Ovary (tissue), 9 donors: ENCODE results near the gene SLC4A2. TPM values are rescaled to one million over a fixed set of nuclear protein-coding genes. Genes with fewer than 3 reads are reported as not detected.

Experiments
- DNase-seq, 5 donors: peaks; one replicate each; pipeline ENCODE4 v3.0.0-alpha.2; 2019 to 2020
- H3K27ac ChIP-seq, 2 donors: fragments of 200-600 bp; one replicate each; pipeline versions ENCODE4 v1.5.1 to v1.8.0; 2019 to 2022
- H3K27me3 ChIP-seq: fragments of 200-600 bp; one replicate; pipeline ENCODE4 v1.8.0; 2022
- H3K36me3 ChIP-seq: fragments of 200-600 bp; sonication (generic); one replicate; pipeline ENCODE4 v1.5.1; 2019
- H3K4me1 ChIP-seq: one replicate; pipeline ENCODE4 v1.8.1; 2013; ENCODE audit warnings: mild to moderate bottlenecking, moderate library complexity; ENCODE audit not compliant: insufficient read depth
- H3K4me3 ChIP-seq: fragments of 200-600 bp; sonication (generic); one replicate; pipeline ENCODE4 v1.5.1; 2017
- H3K9me3 ChIP-seq, 2 donors: fragments of 200-600 bp in 1 of 2; sonication (generic) in 1 of 2; one replicate each; pipeline versions ENCODE4 v1.5.1 to v1.8.1; 2013 to 2019; ENCODE audit warnings: mild to moderate bottlenecking in 1 of 2, moderate library complexity in 1 of 2
- CTCF ChIP-seq, 3 donors: fragments of 450-650 bp in 2 of 3; fragments of 200-600 bp in 1 of 3; IDR thresholded peaks; one replicate each; pipeline versions ENCODE4 v1.5.1 to v1.8.0; 2016 to 2022; ENCODE audit warnings: antibody characterized with exemption in 3 of 3, mild to moderate bottlenecking in 1 of 3
- EP300 ChIP-seq: sonication (generic); formaldehyde crosslinking; IDR thresholded peaks from one replicate; pipeline ENCODE4 v1.6.1; 2017; ENCODE audit warnings: antibody characterized with exemption
- POLR2A ChIP-seq: fragments of 450-650 bp; IDR thresholded peaks from one replicate; pipeline ENCODE4 v1.6.1; 2017; ENCODE audit warnings: antibody characterized with exemption, mild to moderate bottlenecking, moderate library complexity
- WGBS, 3 donors: extraction: QIAGEN DNeasy Blood & Tissue Kit in 1 of 3; methylation state at CpG; one replicate each; pipeline versions ENCODE4 v1.1.5 to v1.1.7; 2013 to 2017; 5-methylcytosine and 5-hydroxymethylcytosine counted together
- intact Hi-C, 4 donors: fragments of 100-400 bp; cut with DNase I; formaldehyde crosslinking; loops; one replicate each; pipeline versions ENCODE4 v1.11.0 to v1.15.1; 2022 to 2023
- polyA plus RNA-seq, 2 donors: library from polyadenylated mRNA; stranded (reverse); fragments of 200-250 nt in 1 of 2; fragments of 350-450 nt in 1 of 2; fragmentation: Illumina TruSeq in 1 of 2; extraction: RNeasy Lipid Tissue Mini Kit (QIAGEN cat#74804) in 1 of 2; gene quantifications; one replicate each; pipeline ENCODE4 v1.2.3, GENCODE V29; 2013 to 2014
- total RNA-seq, 7 donors: library from RNA; depleted of rRNA in 2 of 7; stranded (reverse); fragments of >200 nt in 2 of 7; fragmentation: NEBNext Ultra II Directional in 3 of 7; extraction: Animal tissue kit (Norgen Biotek cat#: 25700) in 3 of 7; gene quantifications; one replicate each; pipeline versions ENCODE4 v1.1.0 to v1.2.4, GENCODE V29; 2016 to 2023
- donor health status: DM: no; HTN: no; CAD: no; lungs with moderate emphysema.
- donor health status: DM: no; HTN: no; CAD: no.
- donor health status: Bipolar disorder and iron deficiency.
- donor health status: DM: yes; HTN: yes; CAD: no.
- donor health status: DM: no; HTN: no; CAD: no.
- donor health status: DM: yes; HTN: yes; CAD: no.

Gene SLC4A2
- total and polyA plus RNA-seq, 9 donors: 10.5 to 127 (median 94.3) TPM

DNA sequence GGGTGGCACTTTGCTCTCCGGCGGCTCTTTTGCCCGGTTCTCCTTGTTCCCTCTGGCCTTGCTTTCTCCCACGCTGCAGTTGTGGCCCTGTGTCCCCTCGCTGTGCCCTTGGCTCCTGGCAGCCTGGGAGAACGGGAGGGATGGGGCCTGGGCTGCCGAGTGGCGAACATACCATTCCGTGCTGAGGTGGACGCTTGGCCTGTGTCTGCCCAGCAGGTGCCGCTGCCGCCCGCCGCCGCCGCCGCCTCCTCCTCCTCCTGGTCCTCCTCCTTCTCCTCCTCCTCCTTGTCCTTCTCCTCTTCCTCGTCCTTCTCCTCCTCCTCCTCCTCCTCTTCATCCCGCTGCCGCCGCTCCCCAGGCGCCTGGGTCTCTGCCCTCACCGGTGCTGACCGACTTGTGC is 62.9 kb downstream of the SLC4A2 start:
- WGBS, 3 donors: 78 to 83% (median 78%) methylated on average over 24 of the region's 24 CpGs
- Histone ChIP-seq H3K36me3 (no peaks in the 10 kb centered on the region), H3K27me3 (no peaks in the 10 kb centered on the region), H3K4me1 (peaks cover 8% of the 10 kb centered on the region), H3K4me3 (no peak overlapping the region), H3K9me3 (no peaks in the 10 kb centered on the region), H3K27ac (no peak overlapping the region)
- intact Hi-C loops: loop anchor here in 2 of 4 donors (1.0 to 5.0 kb wide), 2 partner anchors 180 to 181 kb away; no protein-coding TSS in a partner anchor
- TF ChIP-seq CTCF (IDR thresholded peaks at IDR 0.05): no peak
- TF ChIP-seq EP300: no peak
- no peak for TF ChIP-seq POLR2A
- no peak for DNase-seq

- no peaks in the 10 kb centered on the region for H3K9me3 ChIP-seq
- no peak overlapping the region for H3K27ac ChIP-seq
- 86 to 89% (median 87%) methylated on average over 29 of the region's 29 CpGs for whole genome bisulfite sequencing, 3 donors
- H3K4me3 ChIP-seq: no peak overlapping the region
- H3K27me3 ChIP-seq: no peaks in the 10 kb centered on the region
- TF ChIP-seq EP300 (no peak), CTCF (IDR thresholded peaks at IDR 0.05) (no peak), POLR2A (no peak)
- intact Hi-C loops: loop anchor here in 2 of 4 donors (1.0 to 5.0 kb wide), 2 partner anchors 180 to 181 kb away; no protein-coding TSS in a partner anchor
- H3K36me3 ChIP-seq: no peaks in the 10 kb centered on the region
- DNase-seq: no peak
- peaks cover 8% of the 10 kb centered on the region for H3K4me1 ChIP-seq
Observed at GRCh38 chr7:151122796-151123157, 63.4 kb downstream of the SLC4A2 start.

DNA sequence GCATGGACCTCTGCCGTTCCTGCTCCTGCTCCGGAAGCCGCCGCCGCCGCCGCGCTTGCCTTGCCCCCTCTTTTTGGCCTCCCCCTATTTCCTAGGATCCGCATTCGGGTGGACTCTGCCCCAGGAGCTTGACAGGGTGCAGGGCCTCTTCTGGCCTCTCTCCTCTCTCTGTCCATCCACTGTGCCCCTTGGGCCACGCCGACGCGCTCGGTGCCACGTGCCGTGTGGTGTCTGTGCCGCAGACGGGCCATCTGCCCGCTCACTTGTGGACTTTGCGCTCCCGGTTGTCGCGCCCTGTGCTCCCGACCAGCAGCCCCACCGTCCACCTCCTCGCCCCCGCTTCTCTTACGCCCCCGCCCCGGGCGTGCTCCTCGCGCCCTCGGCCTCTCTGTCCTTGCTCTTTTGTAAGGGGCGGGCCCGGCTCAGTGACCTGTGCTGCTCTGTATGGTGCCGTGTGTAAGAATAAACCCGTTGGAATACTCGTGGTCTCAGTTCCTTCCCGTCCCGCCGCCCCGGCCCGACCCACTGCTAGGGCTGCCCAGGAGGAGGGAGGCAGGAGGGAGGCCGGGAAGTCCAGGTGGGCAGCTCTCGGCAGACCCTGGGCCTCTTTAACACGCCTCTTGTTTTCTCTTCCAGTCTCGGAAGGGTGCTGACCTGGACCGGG is 63.9 kb downstream of the SLC4A2 start:
- Histone ChIP-seq H3K9me3 (no peaks in the 10 kb centered on the region), H3K4me3 (no peak overlapping the region), H3K27me3 (no peaks in the 10 kb centered on the region), H3K36me3 (no peaks in the 10 kb centered on the region), H3K27ac (no peak overlapping the region), H3K4me1 (peaks cover 8% of the 10 kb centered on the region)
- no peak for DNase-seq
- 85 to 88% (median 86%) methylated on average over 50 of the region's 50 CpGs for WGBS, 3 donors
- no peak for TF ChIP-seq POLR2A
- TF ChIP-seq EP300: no peak
- TF ChIP-seq CTCF (IDR thresholded peaks at IDR 0.05): no peak
- intact Hi-C loops: loop anchor here in 1 of 4 donors (5.0 kb wide), 1 partner anchor 179 kb away; no protein-coding TSS in a partner anchor

- TF ChIP-seq POLR2A: no peak
- TF ChIP-seq CTCF (IDR thresholded peaks at IDR 0.05): peak; percentile 88 to 93 (median 90)
- intact Hi-C loops: loop anchor here in 1 of 4 donors (5.0 kb wide), 1 partner anchor 178 kb away; no protein-coding TSS in a partner anchor
Observed at GRCh38 chr7:151123822-151124464, 64.6 kb downstream of the SLC4A2 start.

More at GRCh38 chr7:151123822-151124464, 64.6 kb downstream of the SLC4A2 start:
- Histone ChIP-seq H3K36me3 (no peaks in the 10 kb centered on the region), H3K4me1 (peaks cover 8% of the 10 kb centered on the region), H3K4me3 (no peak overlapping the region), H3K27ac (no peak overlapping the region), H3K27me3 (no peaks in the 10 kb centered on the region), H3K9me3 (no peaks in the 10 kb centered on the region)
- WGBS, 3 donors: 43 to 46% (median 45%) methylated on average over 24 of the region's 24 CpGs
- DNase-seq: peak; percentile 77 to 88 (median 88)
